ENCODE data around the gene RBM48.

DNA sequence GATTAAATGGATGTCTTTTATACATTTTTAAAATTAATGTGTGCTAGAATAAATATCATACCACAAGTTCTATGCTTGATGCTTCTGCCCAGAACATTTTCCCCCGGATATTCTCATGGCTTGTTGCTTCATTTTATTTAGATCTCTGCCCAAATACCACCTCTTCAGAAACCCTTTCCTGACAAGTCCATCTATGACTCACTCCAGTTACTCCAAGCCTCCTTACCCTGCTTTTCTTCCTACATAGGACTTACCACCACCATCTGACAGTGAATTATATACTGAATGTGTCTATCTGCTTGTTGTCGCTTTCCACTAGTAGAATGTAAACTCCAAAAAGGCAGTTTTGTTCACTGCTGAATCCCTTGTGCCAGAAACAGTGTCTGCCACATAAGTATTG is 31.7 kb upstream of the RBM48 start:
- TF ChIP-seq, protein P1, sequence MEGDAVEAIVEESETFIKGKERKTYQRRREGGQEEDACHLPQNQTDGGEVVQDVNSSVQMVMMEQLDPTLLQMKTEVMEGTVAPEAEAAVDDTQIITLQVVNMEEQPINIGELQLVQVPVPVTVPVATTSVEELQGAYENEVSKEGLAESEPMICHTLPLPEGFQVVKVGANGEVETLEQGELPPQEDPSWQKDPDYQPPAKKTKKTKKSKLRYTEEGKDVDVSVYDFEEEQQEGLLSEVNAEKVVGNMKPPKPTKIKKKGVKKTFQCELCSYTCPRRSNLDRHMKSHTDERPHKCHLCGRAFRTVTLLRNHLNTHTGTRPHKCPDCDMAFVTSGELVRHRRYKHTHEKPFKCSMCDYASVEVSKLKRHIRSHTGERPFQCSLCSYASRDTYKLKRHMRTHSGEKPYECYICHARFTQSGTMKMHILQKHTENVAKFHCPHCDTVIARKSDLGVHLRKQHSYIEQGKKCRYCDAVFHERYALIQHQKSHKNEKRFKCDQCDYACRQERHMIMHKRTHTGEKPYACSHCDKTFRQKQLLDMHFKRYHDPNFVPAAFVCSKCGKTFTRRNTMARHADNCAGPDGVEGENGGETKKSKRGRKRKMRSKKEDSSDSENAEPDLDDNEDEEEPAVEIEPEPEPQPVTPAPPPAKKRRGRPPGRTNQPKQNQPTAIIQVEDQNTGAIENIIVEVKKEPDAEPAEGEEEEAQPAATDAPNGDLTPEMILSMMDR (IDR thresholded peaks at IDR 0.05): no peak
- no peak for TF ChIP-seq POLR2A (IDR thresholded peaks at IDR 0.05)
